ACC112 (cell line): ENCODE data around the gene NT5DC1.

ENCODE experiments used
- H2AFZ ChIP-seq: fragments of 200-600 bp; sonication (generic); one replicate; pipeline ENCODE4 v1.6.0; 2017; ENCODE audit warnings: antibody characterized with exemption, low read length; ENCODE audit not compliant: unreplicated experiment
- H3K27ac ChIP-seq: fragments of 200-600 bp; sonication (generic); 2 replicates; pipeline ENCODE4 v1.5.1; 2014; ENCODE audit warnings: low read depth, mild to moderate bottlenecking, antibody characterized with exemption, low read length, moderate library complexity
- H3K27me3 ChIP-seq: fragments of 200-600 bp; sonication (generic); 2 replicates; pipeline ENCODE4 v1.6.1; 2014; ENCODE audit warnings: mild to moderate bottlenecking, antibody characterized with exemption, low read length, moderate library complexity, mixed read lengths; ENCODE audit not compliant: insufficient read depth
- H3K36me3 ChIP-seq: fragments of 200-600 bp; sonication (generic); 2 replicates; pipeline ENCODE4 v1.6.1; 2016; ENCODE audit warnings: mild to moderate bottlenecking, antibody characterized with exemption, low read length, moderate library complexity, mixed read lengths; ENCODE audit not compliant: insufficient read depth
- H3K4me1 ChIP-seq: fragments of 200-600 bp; sonication (generic); one replicate; pipeline ENCODE4 v1.6.1; 2016; ENCODE audit warnings: low read length, mixed read lengths; ENCODE audit not compliant: insufficient read depth, unreplicated experiment, control insufficient read depth
- H3K4me3 ChIP-seq: fragments of 200-600 bp; sonication (generic); 2 replicates; pipeline ENCODE4 v1.5.1; 2014; ENCODE audit warnings: mild to moderate bottlenecking, low read depth, low read length
- H3K79me2 ChIP-seq: fragments of 200-600 bp; sonication (generic); one replicate; pipeline ENCODE4 v1.6.0; 2016; ENCODE audit warnings: low read length; ENCODE audit not compliant: control insufficient read depth, unreplicated experiment, insufficient read depth

The NT5DC1 gene

GRCh38 chr6:116100419-116101301 is at the start of gene NT5DC1:
TSS of gene NT5DC1 (plus strand) at chr6:116100853. CDS start at chr6:116100931, 78 bp downstream.
- Histone ChIP-seq H3K79me2 (peaks cover 24% of the 10 kb centered on the region), H3K27me3 (no peaks in the 10 kb centered on the region), H3K36me3 (no peaks in the 10 kb centered on the region), H3K4me1 (peaks cover 26% of the 10 kb centered on the region), H2AFZ (peak within 1 kb of the TSS; percentile 94), H3K27ac (peak within 1 kb of the TSS; percentile 60; the same call in 1 of the 2 replicates), H3K4me3 (peak within 1 kb of the TSS; percentile 85)

GRCh38 chr6:116051244-116051643 is 49.4 kb upstream of the NT5DC1 start:
- H3K27ac ChIP-seq, result no peak overlapping the region
- no peak overlapping the region for H3K4me3 ChIP-seq
- no peaks in the 10 kb centered on the region for H3K36me3 ChIP-seq
- H2AFZ ChIP-seq, result no peak overlapping the region
- H3K27me3 ChIP-seq, result no peaks in the 10 kb centered on the region
- no peaks in the 10 kb centered on the region for H3K4me1 ChIP-seq
- H3K79me2 ChIP-seq, result no peaks in the 10 kb centered on the region

- no peaks in the 10 kb centered on the region for H3K4me1 ChIP-seq
- H3K79me2 ChIP-seq, result no peaks in the 10 kb centered on the region
- H3K36me3 ChIP-seq, result no peaks in the 10 kb centered on the region
- no peaks in the 10 kb centered on the region for H3K27me3 ChIP-seq
- no peak overlapping the region for H2AFZ ChIP-seq
- H3K27ac ChIP-seq, result no peak overlapping the region
- no peak overlapping the region for H3K4me3 ChIP-seq
Measured at GRCh38 chr6:116055513-116055912, 45.1 kb upstream of the NT5DC1 start.

GRCh38 chr6:116057766-116058165 is 42.9 kb upstream of the NT5DC1 start:
- H3K27ac ChIP-seq, result no peak overlapping the region
- no peaks in the 10 kb centered on the region for H3K79me2 ChIP-seq

GRCh38 chr6:116059713-116060571 is 40.7 kb upstream of the NT5DC1 start:
- no peaks in the 10 kb centered on the region for H3K4me1 ChIP-seq
- H3K79me2 ChIP-seq, result no peaks in the 10 kb centered on the region
- H3K27me3 ChIP-seq, result no peaks in the 10 kb centered on the region
- no peak overlapping the region for H3K27ac ChIP-seq
- H3K4me3 ChIP-seq, result no peak overlapping the region
- no peak overlapping the region for H2AFZ ChIP-seq
- H3K36me3 ChIP-seq, result no peaks in the 10 kb centered on the region

More at GRCh38 chr6:116057766-116058165, 42.9 kb upstream of the NT5DC1 start:
- Histone ChIP-seq H2AFZ (no peak overlapping the region), H3K36me3 (no peaks in the 10 kb centered on the region), H3K4me3 (no peak overlapping the region), H3K4me1 (no peaks in the 10 kb centered on the region), H3K27me3 (no peaks in the 10 kb centered on the region)

- no peak within 1 kb of the TSS for H3K27ac ChIP-seq
- H3K27me3 ChIP-seq, result no peaks in the 10 kb centered on the region
- no peaks in the 10 kb centered on the region for H3K4me1 ChIP-seq
- peak within 1 kb of the TSS; percentile 79 for H2AFZ ChIP-seq
- no peaks in the 10 kb centered on the region for H3K36me3 ChIP-seq
- no peaks in the 10 kb centered on the region for H3K79me2 ChIP-seq
- peak within 1 kb of the TSS; percentile 46; the same call in 1 of the 2 replicates for H3K4me3 ChIP-seq
Measured at GRCh38 chr6:116060572-116061283, 39.9 kb upstream of the NT5DC1 start, which contains the start of gene FRK. TSS of gene FRK (minus strand) at chr6:116060891. CDS start at chr6:116060311, 580 bp downstream.

- no peaks in the 10 kb centered on the region for H3K36me3 ChIP-seq
- H3K79me2 ChIP-seq, result no peaks in the 10 kb centered on the region
- no peak overlapping the region for H3K4me3 ChIP-seq
- no peak overlapping the region for H3K27ac ChIP-seq
- H2AFZ ChIP-seq, result no peak overlapping the region
- H3K4me1 ChIP-seq, result no peaks in the 10 kb centered on the region
- no peaks in the 10 kb centered on the region for H3K27me3 ChIP-seq
Measured at GRCh38 chr6:116062496-116062895, 38.2 kb upstream of the NT5DC1 start.

- H3K4me3 ChIP-seq, result no peak overlapping the region
- no peak overlapping the region for H2AFZ ChIP-seq
- no peaks in the 10 kb centered on the region for H3K4me1 ChIP-seq
- no peaks in the 10 kb centered on the region for H3K79me2 ChIP-seq
- H3K27me3 ChIP-seq, result no peaks in the 10 kb centered on the region
- no peaks in the 10 kb centered on the region for H3K36me3 ChIP-seq
- no peak overlapping the region for H3K27ac ChIP-seq
Measured at GRCh38 chr6:116064666-116065065, 36.0 kb upstream of the NT5DC1 start.

- H3K27ac ChIP-seq, result no peak overlapping the region
- H3K27me3 ChIP-seq, result no peaks in the 10 kb centered on the region
- no peak overlapping the region for H3K4me3 ChIP-seq
- no peaks in the 10 kb centered on the region for H3K79me2 ChIP-seq
- H3K4me1 ChIP-seq, result peaks cover 8% of the 10 kb centered on the region
- H3K36me3 ChIP-seq, result no peaks in the 10 kb centered on the region
- H2AFZ ChIP-seq, result no peak overlapping the region
Measured at GRCh38 chr6:116066789-116067188, 33.9 kb upstream of the NT5DC1 start.

GRCh38 chr6:116070101-116070500 is 30.6 kb upstream of the NT5DC1 start:
- Histone ChIP-seq H3K4me1 (peaks cover 13% of the 10 kb centered on the region), H3K36me3 (no peaks in the 10 kb centered on the region), H2AFZ (no peak overlapping the region), H3K27me3 (no peaks in the 10 kb centered on the region), H3K79me2 (no peaks in the 10 kb centered on the region), H3K4me3 (no peak overlapping the region), H3K27ac (no peak overlapping the region)
